HL-60/S4 (cell line): ENCODE data around the gene CMTM8.

Source experiments
- in situ Hi-C: fragments of 300-500 bp; cut with MboI; formaldehyde crosslinking; loops from 2 replicates; pipeline ENCODE4 v1.14.3; 2022; ENCODE audit warnings: low sequenced_read_pairs

The CMTM8 gene

GRCh38 chr3:32238453-32239306 is at the start of gene CMTM8:
Gene CMTM8 (plus strand): TSS chr3:32238680. CDS start chr3:32238973, 293 bp downstream.
- in situ Hi-C loops, result no loop called here

DNA sequence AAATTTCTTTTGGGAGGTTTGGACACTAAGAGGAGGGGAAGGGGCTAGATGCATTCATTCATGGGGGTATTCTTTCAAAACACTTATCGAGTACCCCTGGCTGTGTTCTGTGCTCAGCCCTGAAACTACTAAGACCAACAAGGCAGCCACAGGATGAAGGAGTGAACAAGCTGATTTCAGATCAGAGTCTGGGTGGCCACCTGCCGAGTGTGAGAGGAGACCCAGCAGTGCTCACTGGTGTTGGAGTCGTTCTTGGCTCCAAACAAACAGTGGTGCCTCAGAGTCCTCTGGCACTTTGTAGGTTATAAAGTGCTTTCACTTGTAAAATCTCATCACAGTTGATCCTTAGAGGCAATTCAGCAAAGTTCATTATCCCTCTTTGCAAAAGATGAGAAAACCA is 48.8 kb upstream of the CMTM8 start:
- in situ Hi-C loops, result loop anchor here (25.0 kb wide), 3 partner anchors 148 to 473 kb away; no protein-coding TSS in a partner anchor

DNA sequence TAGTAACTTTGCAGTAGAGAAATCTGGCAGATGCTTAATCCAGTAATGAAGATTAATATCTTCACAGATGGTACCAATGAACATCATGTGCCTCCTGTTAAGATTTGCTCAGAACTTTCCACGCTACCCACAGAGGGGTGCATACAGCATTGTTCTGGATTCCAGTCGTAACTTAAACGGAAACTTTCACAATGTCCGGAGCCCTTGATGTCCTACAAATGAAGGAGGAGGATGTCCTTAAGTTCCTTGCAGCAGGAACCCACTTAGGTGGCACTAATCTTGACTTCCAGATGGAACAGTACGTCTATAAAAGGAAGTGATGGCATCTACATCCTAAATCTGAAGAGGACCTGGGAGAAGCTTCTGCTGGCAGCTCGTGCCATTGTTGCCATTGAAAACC is 47.9 kb upstream of the CMTM8 start:
- in situ Hi-C loops, result loop anchor here (25.0 kb wide), 3 partner anchors 147 to 472 kb away; no protein-coding TSS in a partner anchor

GRCh38 chr3:32193101-32193500 is 45.4 kb upstream of the CMTM8 start:
- in situ Hi-C loops, result loop anchor here (25.0 kb wide), 3 partner anchors 144 to 469 kb away; no protein-coding TSS in a partner anchor

DNA sequence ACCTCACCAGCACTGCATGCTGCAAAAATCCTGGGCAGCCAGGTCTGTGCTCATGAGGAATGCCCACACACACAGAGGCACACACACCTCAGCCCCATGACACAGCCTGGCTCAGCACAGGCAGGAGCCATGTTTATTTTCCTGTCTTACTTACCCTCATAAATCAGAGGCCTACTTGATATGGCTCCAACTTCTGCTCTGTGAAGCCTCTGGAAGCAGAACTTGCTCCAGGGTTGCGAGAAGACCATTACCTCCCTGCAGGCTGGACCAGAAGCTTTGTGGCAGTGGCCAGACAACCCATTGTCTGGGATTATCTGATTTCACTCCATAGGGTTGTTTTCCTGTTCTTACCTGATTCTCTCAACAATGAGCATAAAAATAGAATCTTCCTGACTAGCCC is 43.8 kb upstream of the CMTM8 start:
- in situ Hi-C loops, result loop anchor here (25.0 kb wide), 3 partner anchors 143 to 468 kb away; no protein-coding TSS in a partner anchor

DNA sequence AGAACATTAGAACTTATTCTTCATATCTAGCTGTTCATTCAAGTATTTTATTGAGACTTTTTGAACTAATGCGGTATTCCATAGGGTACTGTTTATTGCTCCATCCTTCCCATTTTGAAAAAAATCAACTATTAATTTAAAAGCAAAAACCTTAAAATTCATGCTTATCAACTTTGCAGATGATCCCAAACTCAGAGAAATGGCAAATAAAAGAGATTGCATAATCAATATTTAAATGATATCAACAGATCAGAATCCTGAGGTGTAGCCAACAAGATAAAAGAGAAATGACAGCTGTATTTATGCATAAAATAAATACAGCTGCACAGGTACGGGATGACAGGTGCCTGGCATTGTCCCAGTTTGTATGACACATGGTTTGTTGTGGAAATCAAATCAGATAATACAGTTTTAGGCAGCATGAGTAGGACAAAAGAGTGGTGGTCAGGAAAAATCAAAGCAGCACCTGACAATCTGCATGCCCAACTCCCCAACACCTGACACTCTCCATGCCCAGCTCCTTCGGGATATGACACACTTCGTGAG is 42.4 kb upstream of the CMTM8 start:
- in situ Hi-C loops, result loop anchor here (25.0 kb wide), 3 partner anchors 141 to 466 kb away; no protein-coding TSS in a partner anchor

DNA sequence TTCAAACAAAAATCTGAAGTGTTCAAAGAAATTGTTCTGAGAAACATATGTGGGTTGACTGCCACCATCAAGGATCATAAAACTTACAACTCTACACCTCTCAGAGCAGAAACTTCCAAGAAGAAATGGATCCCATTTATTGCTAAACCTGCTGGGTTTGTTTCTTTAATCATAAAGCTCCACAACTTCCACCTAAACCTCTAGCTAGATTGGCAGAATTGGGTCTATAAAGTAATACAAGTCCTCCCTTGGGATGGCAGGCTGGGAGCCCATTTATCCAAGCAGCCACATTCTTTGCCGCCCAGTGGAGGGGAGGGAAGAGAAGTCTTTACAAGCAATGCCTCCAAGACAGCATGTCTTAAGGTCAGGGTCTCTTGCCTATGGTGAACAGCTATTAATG is 40.5 kb upstream of the CMTM8 start:
- in situ Hi-C loops, result loop anchor here (25.0 kb wide), 3 partner anchors 139 to 464 kb away; no protein-coding TSS in a partner anchor

DNA sequence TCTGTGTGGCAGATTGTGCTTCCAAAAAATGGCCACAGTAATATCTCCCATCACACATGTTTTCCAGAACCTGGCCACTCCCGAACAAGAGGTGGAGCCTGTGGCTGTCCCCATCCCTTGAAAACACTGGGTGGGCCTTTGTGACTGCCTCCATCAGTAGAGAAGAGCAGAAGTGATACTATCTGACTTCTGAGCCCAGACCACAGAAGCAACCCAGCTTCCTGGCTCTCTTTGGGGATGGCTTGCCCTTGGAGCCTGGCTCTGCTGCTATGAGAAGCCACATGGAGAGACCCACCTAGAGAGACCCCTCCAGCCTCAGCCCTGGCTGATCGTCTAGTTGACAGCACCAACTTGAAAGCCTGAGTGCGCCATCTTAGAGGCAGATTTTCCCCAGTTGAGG is 39.8 kb upstream of the CMTM8 start:
- in situ Hi-C loops, result loop anchor here (25.0 kb wide), 3 partner anchors 139 to 464 kb away; no protein-coding TSS in a partner anchor

- in situ Hi-C loops, result no loop called here
Observed at GRCh38 chr3:32200490-32200889, 38.0 kb upstream of the CMTM8 start.

DNA sequence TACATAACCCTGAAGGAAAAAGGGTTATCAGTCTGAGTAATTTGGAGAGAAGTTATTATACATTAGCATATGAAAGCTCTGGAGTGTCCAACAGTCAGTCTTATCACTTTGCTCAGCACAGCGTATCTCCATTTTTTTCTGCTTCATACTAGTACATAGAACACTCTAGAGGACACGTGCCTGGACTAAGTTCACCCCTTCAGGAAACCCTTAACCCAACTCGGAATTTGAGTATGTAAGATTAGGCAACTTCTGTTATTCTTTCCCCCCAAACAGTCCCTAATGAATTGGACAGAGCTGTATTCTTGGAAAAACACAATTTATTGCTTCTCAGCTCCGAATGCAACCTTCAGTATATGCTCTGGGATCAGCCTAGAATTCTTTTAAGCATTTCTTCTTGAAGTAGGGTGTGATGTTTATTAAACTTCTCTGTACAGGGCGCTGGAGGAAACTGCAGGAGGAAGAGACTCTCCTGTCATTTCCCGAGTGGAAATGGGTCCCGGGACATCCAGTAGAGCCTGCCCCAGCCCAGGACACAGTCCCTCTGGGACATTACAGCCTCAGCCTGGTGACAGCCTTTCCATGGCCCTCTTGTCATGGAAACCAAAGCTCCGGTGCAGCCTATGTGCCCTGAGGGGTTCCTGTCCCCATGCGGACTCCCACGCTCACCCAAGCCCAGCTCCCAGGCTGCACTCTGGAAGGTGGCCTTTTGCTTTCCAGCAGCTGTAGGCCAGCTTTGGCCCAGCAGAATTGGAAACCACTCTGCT is 37.3 kb upstream of the CMTM8 start:
- in situ Hi-C loops, result no loop called here

DNA sequence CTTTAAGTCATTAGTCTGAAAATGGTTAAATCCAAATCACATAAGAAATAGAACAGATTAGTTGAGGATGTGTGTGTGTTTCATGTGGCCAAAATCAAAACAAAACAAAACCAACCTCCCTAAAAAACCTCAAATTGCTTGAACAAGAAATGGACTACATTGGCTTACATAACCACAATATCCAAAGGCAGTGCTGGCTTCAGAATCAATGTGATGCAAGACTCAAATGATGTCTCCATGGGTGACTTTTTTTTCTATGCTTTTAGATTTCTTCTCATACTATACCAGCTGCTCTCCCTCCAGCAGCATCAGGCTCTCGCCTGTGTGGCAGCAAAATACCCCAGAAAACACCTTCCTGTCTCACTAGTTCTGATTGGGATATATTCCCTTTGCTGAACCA is 36.0 kb upstream of the CMTM8 start:
- in situ Hi-C loops, result no loop called here

DNA sequence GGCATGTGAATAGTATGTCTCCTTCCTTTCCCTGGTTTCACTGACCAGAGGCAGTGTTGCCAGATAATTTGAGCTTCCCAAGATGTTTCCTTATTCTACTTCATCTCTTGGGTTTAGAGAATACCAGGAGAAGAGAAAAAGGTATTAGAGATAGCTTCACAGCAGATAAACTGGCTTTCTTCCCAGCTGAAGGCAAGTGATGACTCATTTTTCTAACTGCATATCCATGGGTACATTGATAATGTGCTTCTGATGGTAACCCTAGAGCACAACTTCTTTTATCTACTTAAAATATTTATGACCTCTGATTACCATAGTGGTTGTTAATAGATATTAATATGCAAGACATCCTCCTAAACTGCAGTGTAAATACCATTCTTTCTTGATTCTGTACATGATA is 34.6 kb upstream of the CMTM8 start:
- in situ Hi-C loops, result no loop called here

DNA sequence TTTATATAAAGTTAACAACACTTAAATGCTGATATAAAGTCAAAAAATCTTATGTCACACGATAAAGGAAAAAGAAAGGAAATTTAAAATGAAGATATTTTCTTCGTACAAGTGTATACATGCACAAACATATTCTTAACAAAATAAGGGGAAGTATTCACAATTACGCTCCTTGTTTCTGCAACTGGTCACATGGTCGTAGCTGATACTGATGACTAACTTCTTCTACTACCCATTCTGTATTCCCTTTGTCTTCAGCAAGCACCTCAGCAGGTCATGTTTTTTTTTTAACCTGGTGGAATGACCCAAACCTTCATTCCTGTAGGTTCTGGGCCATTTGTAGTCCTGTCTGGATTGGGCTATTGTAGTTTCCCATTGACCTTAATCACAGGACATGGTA is 30.0 kb upstream of the CMTM8 start:
- in situ Hi-C loops, result no loop called here

- in situ Hi-C loops, result no loop called here
Observed at GRCh38 chr3:32215185-32215584, 23.3 kb upstream of the CMTM8 start.

GRCh38 chr3:32216172-32216783 is 22.2 kb upstream of the CMTM8 start:
- in situ Hi-C loops, result no loop called here

DNA sequence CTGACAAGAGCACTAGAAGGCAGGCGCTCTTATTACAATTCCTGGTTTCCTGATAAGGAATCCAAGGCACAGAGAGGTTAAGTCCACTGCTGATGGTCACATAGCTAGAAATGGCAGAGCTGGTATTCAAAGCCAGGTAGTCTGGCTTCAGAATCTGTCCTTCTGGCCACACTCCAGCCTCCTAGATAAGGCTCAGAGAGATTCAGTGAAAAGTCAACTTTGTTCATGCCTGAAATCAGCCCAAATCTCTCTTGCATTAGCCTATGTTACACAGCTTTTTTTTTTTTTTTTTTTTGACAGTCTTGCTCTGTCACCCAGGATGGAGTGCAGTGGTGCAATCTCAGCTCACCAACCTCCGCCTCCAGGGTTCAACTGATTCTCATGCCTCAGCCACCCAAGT is 21.1 kb upstream of the CMTM8 start:
- in situ Hi-C loops, result no loop called here

GRCh38 chr3:32219537-32219936 is 18.9 kb upstream of the CMTM8 start:
- in situ Hi-C loops, result no loop called here

DNA sequence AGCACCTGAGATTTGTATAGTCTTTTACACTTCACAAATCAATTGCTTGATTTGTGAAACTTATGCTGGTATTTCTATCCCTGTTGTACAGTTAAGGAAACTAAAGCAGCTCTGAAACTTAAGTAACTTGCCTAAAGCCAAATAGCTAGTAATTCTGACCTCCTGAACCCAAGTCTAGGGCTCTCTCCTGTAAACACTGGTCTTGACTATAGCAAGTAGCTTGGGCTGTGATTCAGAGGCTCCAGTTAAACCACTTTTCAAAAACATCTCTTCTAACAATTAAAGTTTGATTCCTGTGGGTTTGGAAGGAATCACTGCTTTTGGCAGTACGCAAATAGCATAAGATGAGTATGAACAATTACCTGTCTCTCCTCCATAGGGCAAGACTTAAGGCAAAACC is 18.5 kb upstream of the CMTM8 start:
- in situ Hi-C loops, result no loop called here

DNA sequence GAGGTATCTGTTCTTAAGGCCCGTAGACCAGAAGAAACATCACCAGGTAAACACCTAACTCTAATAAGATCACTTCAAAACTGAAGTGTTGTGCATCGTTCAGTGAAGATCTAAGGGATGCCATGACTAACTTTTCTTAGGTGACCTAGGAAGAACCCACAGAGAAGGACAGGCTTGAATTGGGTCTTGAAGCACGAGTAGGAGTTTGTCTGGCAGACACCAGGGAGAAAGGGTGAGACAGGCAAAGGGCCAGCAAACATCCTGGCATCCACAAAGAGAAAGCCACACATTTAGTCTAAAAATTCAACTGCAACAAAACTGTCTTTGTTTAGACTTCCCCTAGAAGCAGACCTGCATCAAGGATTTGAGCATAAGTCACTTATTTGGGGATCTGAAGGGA is 15.5 kb upstream of the CMTM8 start:
- in situ Hi-C loops, result no loop called here

- in situ Hi-C loops, result no loop called here
Observed at GRCh38 chr3:32224016-32224516, 14.4 kb upstream of the CMTM8 start.
